ENCODE results near the gene COL3A1. TPM values are rescaled to one million over a fixed set of nuclear protein-coding genes. Genes with fewer than 3 reads are reported as not detected.

Gene COL3A1
- total and polyA plus RNA-seq, 2 experiments from 2014 or later: 0.17 to 0.31 TPM

- no peak for ATAC-seq
- Histone ChIP-seq H4K20me1 (replicated peaks; ENCODE audit: insufficient read depth) (no peaks in the 10 kb centered on the region), H3K27ac (ENCODE audit: low read depth) (no peak overlapping the region), H3K4me1 (ENCODE audit: insufficient read depth) (peaks cover 5% of the 10 kb centered on the region; the same call in 1 of the 2 replicates), H3K4me2 (no peak overlapping the region), H2AFZ (no peak overlapping the region), H3K79me2 (replicated peaks; ENCODE audit: insufficient read depth) (no peaks in the 10 kb centered on the region), H3K36me3 (ENCODE audit: insufficient read depth) (no peaks in the 10 kb centered on the region), H3F3A (replicated peaks; ENCODE audit: low read depth) (no peaks in the 10 kb centered on the region), H3K27me3 (ENCODE audit: insufficient read depth) (no peaks in the 10 kb centered on the region), H3K9me2 (ENCODE audit: insufficient read depth) (no peaks in the 10 kb centered on the region), H3K4me3 (no peak overlapping the region)
- TF ChIP-seq CTCF (conservative IDR thresholded peaks at IDR 0.05; ENCODE audit: low read depth in 2 of 2) (no peak), JUNB (IDR thresholded peaks at IDR 0.05; ENCODE audit: unreplicated experiment) (no peak), REST (IDR thresholded peaks at IDR 0.05; ENCODE audit: unreplicated experiment) (no peak), NANOG (IDR thresholded peaks at IDR 0.05; ENCODE audit: borderline replicate concordance) (no peak), CREB1 (CRISPR knock-in tag; IDR thresholded peaks at IDR 0.05; ENCODE audit: low read depth) (no peak), ETS1 (IDR thresholded peaks at IDR 0.05) (no peak), ZNF331 (CRISPR knock-in tag; IDR thresholded peaks at IDR 0.05; ENCODE audit: low read depth) (no peak), EZH2phosphoT487 (IDR thresholded peaks at IDR 0.05; ENCODE audit: unreplicated experiment) (no peak), POLR2AphosphoS5 (IDR thresholded peaks at IDR 0.05; ENCODE audit: low read depth) (no peak), EZH2 (IDR thresholded peaks at IDR 0.05; ENCODE audit: low read depth, unreplicated experiment) (no peak), ZNF462 (CRISPR knock-in tag; IDR thresholded peaks at IDR 0.05) (no peak), ZNF114 (CRISPR knock-in tag; IDR thresholded peaks at IDR 0.05) (no peak), STAT1 (IDR thresholded peaks at IDR 0.05; ENCODE audit: unreplicated experiment) (no peak)
- Mint-ChIP-seq H3K27ac (no peak overlapping the region), H3K27me3 (ENCODE audit: insufficient read depth, low read depth, poor library complexity) (no peaks in the 10 kb centered on the region), H3K4me3 (no peak overlapping the region), H3K4me1 (peaks cover 9% of the 10 kb centered on the region; the same call in 2 of the 3 replicates), H3K9me3 (no peaks in the 10 kb centered on the region), H3K36me3 (ENCODE audit: low read depth) (no peaks in the 10 kb centered on the region; the same call in 2 of the 3 replicates)
- DNase-seq (ENCODE audit: low spot score): no peak
Observed at GRCh38 chr2:189016311-189016861, 42.2 kb downstream of the COL3A1 start.
